NCI-H1417 treated with DMSO at 0.1 percent for 48 hours (cell line): ENCODE measurements around the gene PRPF19.

Experiments used
- DNase-seq: peaks from one replicate; lab custom pipeline; 2025; lab: John Stamatoyannopoulos, UW

Gene PRPF19

DNA sequence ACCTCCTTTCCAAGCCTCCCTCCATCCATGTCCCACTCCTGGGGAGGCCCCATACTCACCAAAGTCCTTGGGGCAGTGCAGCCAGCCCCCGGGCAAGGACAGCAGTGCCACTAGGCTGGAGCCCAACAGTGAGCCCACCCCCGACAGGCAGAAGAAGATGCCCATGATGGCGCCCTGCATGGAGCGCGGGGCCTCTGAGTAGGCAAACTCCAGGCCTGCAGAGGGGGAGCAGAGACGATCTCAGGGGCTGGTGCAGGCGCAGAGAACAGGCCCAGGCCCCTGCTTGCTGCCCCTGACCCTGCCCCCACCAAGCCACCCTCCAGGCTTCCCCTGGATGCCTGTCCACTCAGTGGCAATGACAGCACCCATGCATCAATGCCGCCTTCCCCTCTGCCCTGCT is 31.4 kb upstream of the PRPF19 start:
- no peak for DNase-seq

GRCh38 chr11:60937144-60937527 is 30.8 kb upstream of the PRPF19 start:
- DNase-seq: no peak

DNA sequence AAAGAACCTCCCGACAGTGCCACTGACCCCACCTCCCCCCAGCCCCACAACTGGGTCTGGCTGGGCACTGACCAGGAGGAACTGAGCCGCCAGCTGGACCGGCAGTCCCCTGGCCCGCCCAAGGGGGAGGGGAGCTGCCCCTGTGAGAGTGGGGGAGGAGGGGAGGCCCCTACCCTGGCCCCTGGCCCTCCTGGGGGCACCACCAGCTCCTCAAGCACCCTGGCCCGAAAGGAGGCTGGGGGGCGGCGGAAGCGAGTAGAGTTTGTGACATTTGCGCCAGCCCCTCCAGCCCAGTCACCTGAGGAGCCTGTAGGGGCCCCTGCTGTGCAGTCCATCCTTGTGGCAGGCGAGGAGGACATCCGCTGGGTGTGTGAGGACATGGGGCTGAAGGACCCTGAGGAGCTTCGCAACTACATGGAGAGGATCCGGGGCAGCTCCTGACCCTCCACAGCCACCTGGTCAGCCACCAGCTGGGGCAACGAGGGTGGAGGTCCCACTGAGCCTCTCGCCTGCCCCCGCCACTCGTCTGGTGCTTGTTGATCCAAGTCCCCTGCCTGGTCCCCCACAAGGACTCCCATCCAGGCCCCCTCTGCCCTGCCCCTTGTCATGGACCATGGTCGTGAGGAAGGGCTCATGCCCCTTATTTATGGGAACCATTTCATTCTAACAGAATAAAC is 30.2 kb upstream of the PRPF19 start:
- DNase-seq: no peak

DNA sequence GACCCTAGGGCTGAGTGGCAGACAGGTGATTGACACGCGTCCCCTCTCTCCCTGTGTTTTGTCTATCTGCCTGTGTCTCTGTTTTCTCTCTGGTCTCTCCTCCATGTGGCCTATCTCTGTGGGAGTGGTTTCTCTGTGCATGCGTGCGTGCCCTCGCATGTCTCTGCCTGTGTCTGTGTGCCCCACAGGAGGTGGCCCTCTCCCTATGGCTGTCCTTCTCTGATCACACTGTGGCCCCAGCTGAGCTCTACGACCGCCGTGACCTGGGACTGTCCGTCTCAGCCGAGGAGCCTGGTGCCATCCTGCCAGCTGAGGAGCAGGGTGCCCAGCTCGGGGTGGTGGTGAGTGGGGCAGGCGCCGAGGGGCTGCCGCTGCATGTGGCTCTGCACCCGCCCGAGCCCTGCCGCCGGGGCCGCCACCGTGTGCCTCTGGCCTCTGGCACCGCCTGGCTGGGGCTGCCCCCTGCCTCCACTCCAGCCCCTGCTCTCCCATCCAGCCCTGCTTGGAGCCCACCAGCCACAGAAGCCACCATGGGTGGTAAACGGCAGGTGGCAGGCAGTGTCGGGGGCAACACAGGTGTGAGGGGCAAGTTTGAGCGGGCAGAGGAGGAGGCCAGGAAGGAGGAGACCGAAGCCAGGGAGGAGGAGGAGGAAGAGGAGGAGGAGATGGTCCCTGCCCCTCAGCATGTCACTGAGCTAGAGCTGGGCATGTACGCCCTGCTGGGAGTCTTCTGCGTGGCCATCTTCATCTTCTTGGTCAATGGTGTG is 29.5 kb upstream of the PRPF19 start:
- DNase-seq: no peak

- no peak for DNase-seq
These were observed 28.6 kb upstream of the PRPF19 start for GRCh38 chr11:60934790-60935605.

GRCh38 chr11:60934124-60934789 is 27.9 kb upstream of the PRPF19 start:
- DNase-seq: no peak

- DNase-seq: no peak
These were observed 27.2 kb upstream of the PRPF19 start for GRCh38 chr11:60933416-60934123.

GRCh38 chr11:60932605-60933356 is 26.4 kb upstream of the PRPF19 start:
- no peak for DNase-seq

DNA sequence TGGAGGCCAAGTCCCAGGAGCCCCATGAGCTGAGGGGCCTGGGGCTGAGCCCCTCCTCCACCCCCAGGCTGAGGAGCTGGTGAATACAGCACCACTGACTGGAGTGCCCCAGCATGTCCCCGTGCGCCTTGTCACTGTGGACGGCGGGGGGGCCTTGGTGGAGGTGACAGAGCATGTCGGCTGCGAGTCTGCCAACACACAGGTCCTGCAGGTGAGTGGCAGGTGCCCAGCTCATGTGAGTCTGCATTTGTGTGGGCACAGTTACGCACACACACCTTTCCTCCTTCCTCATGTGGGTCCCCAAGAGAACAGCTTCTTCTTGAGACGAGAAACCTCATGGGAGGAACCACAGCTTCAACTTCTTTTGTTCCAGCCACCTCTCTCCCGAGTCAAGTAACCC is 25.5 kb upstream of the PRPF19 start:
- DNase-seq: no peak

- no peak for DNase-seq
These were observed 24.0 kb upstream of the PRPF19 start for GRCh38 chr11:60930394-60930793.

GRCh38 chr11:60929764-60930163 is 23.4 kb upstream of the PRPF19 start:
- no peak for DNase-seq

- DNase-seq: no peak
These were observed 22.2 kb upstream of the PRPF19 start for GRCh38 chr11:60928563-60929001.

GRCh38 chr11:60927600-60927999 is 21.2 kb upstream of the PRPF19 start:
- no peak for DNase-seq

GRCh38 chr11:60927061-60927592 is 20.7 kb upstream of the PRPF19 start:
- no peak for DNase-seq

GRCh38 chr11:60926500-60926899 is 20.1 kb upstream of the PRPF19 start:
- DNase-seq: no peak

GRCh38 chr11:60925868-60926267 is 19.5 kb upstream of the PRPF19 start:
- no peak for DNase-seq

- DNase-seq: no peak
These were observed 18.8 kb upstream of the PRPF19 start for GRCh38 chr11:60924906-60925853.

- DNase-seq: peak; percentile 41
These were observed 17.9 kb upstream of the PRPF19 start, which contains the start of gene TMEM132A for GRCh38 chr11:60924110-60924905. Gene TMEM132A, plus strand, starts transcription at chr11:60924460. Its CDS starts 174 bp downstream, at chr11:60924634.

GRCh38 chr11:60923800-60924109 is 17.4 kb upstream of the PRPF19 start:
- no peak for DNase-seq
